Measurements from ENCODE around the gene RABGAP1. TPM values are rescaled to one million over a fixed set of nuclear protein-coding genes. Genes with fewer than 3 reads are reported as not detected.

RABGAP1 gene
- total RNA-seq, 2 experiments from 2014 or later: 16.8 to 46.6 TPM

DNA sequence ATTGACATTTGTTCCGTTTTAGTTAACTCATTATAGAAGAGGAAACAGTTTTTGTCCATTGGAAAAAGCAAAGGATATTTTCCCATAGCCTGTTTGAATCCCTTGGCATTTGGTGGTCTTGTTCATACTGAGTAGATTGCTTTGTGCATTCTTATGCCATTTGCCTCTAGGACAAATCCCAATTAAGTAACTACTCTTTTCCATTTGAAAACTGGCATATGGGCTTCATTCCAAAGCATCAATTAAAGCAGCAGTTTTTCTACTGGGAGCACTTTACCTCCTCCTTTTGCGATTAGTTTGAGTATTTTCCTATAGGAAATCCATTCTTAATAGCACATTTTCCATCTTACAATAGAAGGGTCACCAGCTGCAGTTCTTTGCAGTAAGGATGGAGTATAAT is 123.9 kb downstream of the RABGAP1 start:
- Histone ChIP-seq H3K4me1 (ENCODE audit: insufficient read depth, low read length, poor library complexity, severe bottlenecking) (no peaks in the 10 kb centered on the region), H3K9me3 (ENCODE audit: low read length) (no peaks in the 10 kb centered on the region), H3K79me2 (ENCODE audit: insufficient read depth, low read depth, low read length) (no peaks in the 10 kb centered on the region), H3K4me3 (ENCODE audit: low read depth, low read length, poor library complexity, severe bottlenecking) (no peak overlapping the region), H2AFZ (ENCODE audit: low read length) (no peak overlapping the region), H3K9me2 (ENCODE audit: insufficient read depth, low read length) (no peaks in the 10 kb centered on the region), H3K4me2 (ENCODE audit: low read length) (no peak overlapping the region), H4K20me1 (ENCODE audit: insufficient read depth, low read length) (no peaks in the 10 kb centered on the region), H3K36me3 (ENCODE audit: insufficient read depth, low read length) (peaks cover 26% of the 10 kb centered on the region; the same call in 1 of the 2 replicates), H3K27ac (ENCODE audit: low read depth, low read length, poor library complexity, severe bottlenecking) (no peak overlapping the region)
- CTCF ChIA-PET (ENCODE audit: unreplicated experiment): no interaction called here
- BruUV-seq (replicated peaks): no TSS peak
- intact Hi-C loops (cut with micrococcal nuclease; ENCODE audit: unreplicated experiment): no loop called here
- POLR2A ChIA-PET: no interaction called here
- DNase-seq (ENCODE audit: low spot score): no peak
- TF ChIP-seq, protein P1, sequence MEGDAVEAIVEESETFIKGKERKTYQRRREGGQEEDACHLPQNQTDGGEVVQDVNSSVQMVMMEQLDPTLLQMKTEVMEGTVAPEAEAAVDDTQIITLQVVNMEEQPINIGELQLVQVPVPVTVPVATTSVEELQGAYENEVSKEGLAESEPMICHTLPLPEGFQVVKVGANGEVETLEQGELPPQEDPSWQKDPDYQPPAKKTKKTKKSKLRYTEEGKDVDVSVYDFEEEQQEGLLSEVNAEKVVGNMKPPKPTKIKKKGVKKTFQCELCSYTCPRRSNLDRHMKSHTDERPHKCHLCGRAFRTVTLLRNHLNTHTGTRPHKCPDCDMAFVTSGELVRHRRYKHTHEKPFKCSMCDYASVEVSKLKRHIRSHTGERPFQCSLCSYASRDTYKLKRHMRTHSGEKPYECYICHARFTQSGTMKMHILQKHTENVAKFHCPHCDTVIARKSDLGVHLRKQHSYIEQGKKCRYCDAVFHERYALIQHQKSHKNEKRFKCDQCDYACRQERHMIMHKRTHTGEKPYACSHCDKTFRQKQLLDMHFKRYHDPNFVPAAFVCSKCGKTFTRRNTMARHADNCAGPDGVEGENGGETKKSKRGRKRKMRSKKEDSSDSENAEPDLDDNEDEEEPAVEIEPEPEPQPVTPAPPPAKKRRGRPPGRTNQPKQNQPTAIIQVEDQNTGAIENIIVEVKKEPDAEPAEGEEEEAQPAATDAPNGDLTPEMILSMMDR (conservative IDR thresholded peaks at IDR 0.05; ENCODE audit: low read length): no peak
- TF ChIP-seq EZH2phosphoT487 (IDR thresholded peaks at IDR 0.05; ENCODE audit: borderline replicate concordance, low read depth, low read length): no peak

DNA sequence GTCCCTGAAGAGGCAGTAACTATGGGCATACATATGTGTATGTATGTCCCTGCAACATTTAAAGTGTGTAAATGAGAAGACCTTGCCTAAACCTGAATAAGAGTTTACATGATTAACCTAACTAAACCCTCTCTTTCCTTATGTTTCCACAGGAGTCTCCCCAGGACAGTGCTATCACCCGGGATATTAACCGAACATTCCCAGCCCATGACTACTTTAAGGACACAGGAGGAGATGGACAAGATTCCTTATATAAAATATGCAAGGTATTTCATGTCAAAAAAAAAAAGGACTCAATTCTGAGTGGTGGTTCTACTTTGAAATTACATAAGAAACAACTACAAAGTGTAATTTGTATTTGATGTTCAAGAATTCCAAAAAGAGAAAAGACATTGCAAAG is 124.4 kb downstream of the RABGAP1 start:
- no peaks in the 10 kb centered on the region for H3K79me2 ChIP-seq (ENCODE audit: insufficient read depth, low read depth, low read length)
- no peak for DNase-seq (ENCODE audit: low spot score)
- H3K9me2 ChIP-seq (ENCODE audit: insufficient read depth, low read length): no peaks in the 10 kb centered on the region
- no peak overlapping the region for H3K4me2 ChIP-seq (ENCODE audit: low read length)
- peaks cover 29% of the 10 kb centered on the region; the same call in 1 of the 2 replicates for H3K36me3 ChIP-seq (ENCODE audit: insufficient read depth, low read length)
- no peak overlapping the region for H2AFZ ChIP-seq (ENCODE audit: low read length)
- intact Hi-C loops (cut with micrococcal nuclease; ENCODE audit: unreplicated experiment): no loop called here
- BruUV-seq (replicated peaks): no TSS peak
- H3K4me3 ChIP-seq (ENCODE audit: low read depth, low read length, poor library complexity, severe bottlenecking): no peak overlapping the region
- H3K4me1 ChIP-seq (ENCODE audit: insufficient read depth, low read length, poor library complexity, severe bottlenecking): no peaks in the 10 kb centered on the region
- TF ChIP-seq EZH2phosphoT487 (IDR thresholded peaks at IDR 0.05; ENCODE audit: borderline replicate concordance, low read depth, low read length): no peak
- TF ChIP-seq, protein P1 (conservative IDR thresholded peaks at IDR 0.05; ENCODE audit: low read length): no peak
- no peak overlapping the region for H3K27ac ChIP-seq (ENCODE audit: low read depth, low read length, poor library complexity, severe bottlenecking)
- ChIA-PET POLR2A (no interaction called here), CTCF (ENCODE audit: unreplicated experiment) (no interaction called here)
- no peaks in the 10 kb centered on the region for H4K20me1 ChIP-seq (ENCODE audit: insufficient read depth, low read length)
- no peaks in the 10 kb centered on the region for H3K9me3 ChIP-seq (ENCODE audit: low read length)

DNA sequence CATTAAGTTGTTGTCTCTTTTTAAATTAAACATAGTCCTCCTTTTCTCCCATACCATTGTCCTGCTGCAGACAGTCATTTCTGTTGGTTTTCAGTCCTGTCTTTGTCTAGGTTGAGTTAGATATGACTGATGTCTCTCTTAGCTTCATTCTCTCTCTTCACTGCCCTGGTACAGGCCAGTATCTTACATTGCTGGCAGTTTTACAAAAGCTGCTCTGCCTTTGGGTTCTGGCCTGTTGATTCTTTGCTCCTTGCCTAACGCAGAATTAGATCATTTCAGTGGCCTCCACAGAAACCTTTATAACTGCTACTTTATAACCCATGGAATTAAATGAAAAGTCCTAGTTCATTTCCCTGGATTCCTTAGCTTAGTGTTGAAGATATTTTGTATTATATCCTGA is 126.3 kb downstream of the RABGAP1 start:
- Histone ChIP-seq H4K20me1 (ENCODE audit: insufficient read depth, low read length) (no peaks in the 10 kb centered on the region), H3K4me2 (ENCODE audit: low read length) (no peak overlapping the region), H3K36me3 (ENCODE audit: insufficient read depth, low read length) (peaks cover 47% of the 10 kb centered on the region), H3K79me2 (ENCODE audit: insufficient read depth, low read depth, low read length) (no peaks in the 10 kb centered on the region), H3K9me2 (ENCODE audit: insufficient read depth, low read length) (no peaks in the 10 kb centered on the region), H3K4me3 (ENCODE audit: low read depth, low read length, poor library complexity, severe bottlenecking) (no peak overlapping the region), H3K9me3 (ENCODE audit: low read length) (no peaks in the 10 kb centered on the region), H2AFZ (ENCODE audit: low read length) (no peak overlapping the region), H3K4me1 (ENCODE audit: insufficient read depth, low read length, poor library complexity, severe bottlenecking) (no peaks in the 10 kb centered on the region), H3K27ac (ENCODE audit: low read depth, low read length, poor library complexity, severe bottlenecking) (no peak overlapping the region)
- no peak for TF ChIP-seq EZH2phosphoT487 (IDR thresholded peaks at IDR 0.05; ENCODE audit: borderline replicate concordance, low read depth, low read length)
- TF ChIP-seq, protein P1 (conservative IDR thresholded peaks at IDR 0.05; ENCODE audit: low read length): no peak
- no peak for DNase-seq (ENCODE audit: low spot score)
- ChIA-PET POLR2A (interaction anchor here (1.0 to 1.1 kb wide), 3 partner anchors 9 to 52 kb away, joined by 4 read pairs; no protein-coding TSS in a partner anchor), CTCF (ENCODE audit: unreplicated experiment) (no interaction called here)
- BruUV-seq (replicated peaks): no TSS peak
- intact Hi-C loops (cut with micrococcal nuclease; ENCODE audit: unreplicated experiment): no loop called here
